Body of pancreas (tissue), 4 donors: ENCODE results near the gene BUB1B. TPM values are rescaled to one million over a fixed set of nuclear protein-coding genes. Genes with fewer than 3 reads are reported as not detected.

Experiments
- ATAC-seq: fragments of 150-250 bp; one replicate; pipeline ENCODE4 v1.9.1; 2016
- DNase-seq, 4 donors: peaks; one replicate each; pipeline ENCODE4 v3.0.0-alpha.2; 2019
- H3K27ac ChIP-seq, 4 donors: fragments of 200-600 bp; sonication (generic); 1 replicate in 3 of 4; 2 replicates in 1 of 4; pipeline versions ENCODE4 v1.5.1 to v1.6.1; 2016 to 2019; ENCODE audit warnings: mild to moderate bottlenecking in 1 of 4, mixed read lengths in 1 of 4, moderate library complexity in 1 of 4
- H3K27me3 ChIP-seq, 2 donors: fragments of 200-600 bp; sonication (generic); one replicate each; pipeline ENCODE4 v1.6.0; 2016; ENCODE audit warnings: mild to moderate bottlenecking in 1 of 2
- H3K36me3 ChIP-seq, 2 donors: fragments of 200-600 bp; sonication (generic); replicated peaks in 1 of 2; 2 replicates each; pipeline ENCODE4 v1.5.1; 2016; ENCODE audit warnings: low read depth in 2 of 2; ENCODE audit not compliant: insufficient read depth in 1 of 2
- H3K4me1 ChIP-seq: fragments of 200-600 bp; sonication (generic); one replicate; pipeline ENCODE4 v1.6.0; 2016
- H3K4me3 ChIP-seq, 2 donors: fragments of 200-600 bp; sonication (generic); 1 replicate in 1 of 2; 2 replicates in 1 of 2; pipeline ENCODE4 v1.5.1; 2016 to 2019
- H3K9me3 ChIP-seq, 3 donors: fragments of 200-600 bp; sonication (generic); 1 replicate in 2 of 3; 2 replicates in 1 of 3; pipeline ENCODE4 v1.5.1; 2016
- CTCF ChIP-seq, 7 experiments: fragments of 450-650 bp in 4 of 7; fragments of 200-600 bp in 3 of 7; sonication (generic) in 3 of 7; IDR thresholded peaks; one replicate each; pipeline ENCODE4 v1.5.1; 2016 to 2019; ENCODE audit warnings: antibody characterized with exemption in 7 of 7
- POLR2A ChIP-seq, 3 donors: fragments of 450-650 bp; IDR thresholded peaks; one replicate each; pipeline ENCODE4 v1.6.1; 2016; ENCODE audit warnings: antibody characterized with exemption in 3 of 3, mild to moderate bottlenecking in 2 of 3
- WGBS, 2 donors: methylation state at CpG; one replicate each; pipeline ENCODE4 v1.1.5; 2017; 5-methylcytosine and 5-hydroxymethylcytosine counted together
- intact Hi-C: fragments of 100-400 bp; cut with DNase I; formaldehyde crosslinking; loops from one replicate; pipeline ENCODE4 v1.15.1; 2023
- total RNA-seq, 2 donors: library from RNA; depleted of rRNA; stranded (reverse); fragments of >200 nt; gene quantifications; one replicate each; pipeline ENCODE4 v1.1.0, GENCODE V29; 2016

Gene BUB1B
- total RNA-seq, 2 donors from 2014 or later = not detected

- TF ChIP-seq POLR2A (IDR thresholded peaks at IDR 0.05) = no peak
- no peak for TF ChIP-seq CTCF (IDR thresholded peaks at IDR 0.05)
- peaks cover 22% of the 10 kb centered on the region for H3K4me1 ChIP-seq
- no peaks in the 10 kb centered on the region for H3K27me3 ChIP-seq
- ATAC-seq (no peak), DNase-seq (no peak)
- no peak overlapping the region for H3K4me3 ChIP-seq
- no peaks in the 10 kb centered on the region for H3K9me3 ChIP-seq
- H3K27ac ChIP-seq = no peak overlapping the region
- intact Hi-C loops = no loop called here
- no peaks in the 10 kb centered on the region for H3K36me3 ChIP-seq
- WGBS, 2 donors = 41 to 78% methylated on average over 2 to 8 of the region's 8 CpGs
Measured at GRCh38 chr15:40258544-40258943, 97.7 kb downstream of the BUB1B start.

- intact Hi-C loops = no loop called here
- Histone ChIP-seq H3K4me3 (no peak overlapping the region), H3K4me1 (peaks cover 21% of the 10 kb centered on the region), H3K27ac (no peak overlapping the region), H3K9me3 (no peaks in the 10 kb centered on the region), H3K36me3 (no peaks in the 10 kb centered on the region), H3K27me3 (no peaks in the 10 kb centered on the region)
- ATAC-seq = no peak
- no peak for DNase-seq
- WGBS, 2 donors = 83% methylated on average over 7 of the region's 7 CpGs; no CpG with 5 or more reads in 1 of the 2 donors
- no peak for TF ChIP-seq POLR2A (IDR thresholded peaks at IDR 0.05)
- no peak for TF ChIP-seq CTCF (IDR thresholded peaks at IDR 0.05)
Measured at GRCh38 chr15:40259021-40259420, 98.2 kb downstream of the BUB1B start.

GRCh38 chr15:40263024-40263754 is 102.3 kb downstream of the BUB1B start:
- Histone ChIP-seq H3K27me3 (no peaks in the 10 kb centered on the region), H3K4me3 (no peak overlapping the region), H3K4me1 (peaks cover 8% of the 10 kb centered on the region), H3K36me3 (no peaks in the 10 kb centered on the region), H3K27ac (no peak overlapping the region), H3K9me3 (no peaks in the 10 kb centered on the region)
- no peak for TF ChIP-seq POLR2A (IDR thresholded peaks at IDR 0.05)
- intact Hi-C loops = no loop called here
- 78 to 90% methylated on average over 6 to 12 of the region's 12 CpGs for WGBS, 2 donors
- ATAC-seq (no peak), DNase-seq (no peak)

GRCh38 chr15:40264321-40265153 is 103.7 kb downstream of the BUB1B start:
- ATAC-seq = no peak
- no peak for TF ChIP-seq POLR2A (IDR thresholded peaks at IDR 0.05)
- TF ChIP-seq CTCF (IDR thresholded peaks at IDR 0.05) = no peak
- DNase-seq = no peak
- H3K4me3 ChIP-seq = no peak overlapping the region
- H3K27me3 ChIP-seq = no peaks in the 10 kb centered on the region
- no peaks in the 10 kb centered on the region for H3K9me3 ChIP-seq
- peaks cover 8% of the 10 kb centered on the region for H3K4me1 ChIP-seq
- no peak overlapping the region for H3K27ac ChIP-seq
- intact Hi-C loops = no loop called here
- WGBS, 2 donors = 65 to 78% methylated on average over 9 to 16 of the region's 16 CpGs
- H3K36me3 ChIP-seq = no peaks in the 10 kb centered on the region

GRCh38 chr15:40265355-40265754 is 104.5 kb downstream of the BUB1B start:
- Histone ChIP-seq H3K27ac (no peak overlapping the region), H3K27me3 (no peaks in the 10 kb centered on the region), H3K4me1 (peaks cover 8% of the 10 kb centered on the region), H3K36me3 (no peaks in the 10 kb centered on the region), H3K4me3 (no peak overlapping the region), H3K9me3 (no peaks in the 10 kb centered on the region)
- intact Hi-C loops = no loop called here
- ATAC-seq = no peak
- TF ChIP-seq POLR2A (IDR thresholded peaks at IDR 0.05) (no peak), CTCF (IDR thresholded peaks at IDR 0.05) (no peak)
- DNase-seq = no peak
- 86 to 94% methylated on average over 2 to 10 of the region's 10 CpGs for WGBS, 2 donors
